ENCODE measurements around the gene GZMB. TPM values are rescaled to one million over a fixed set of nuclear protein-coding genes. Genes with fewer than 3 reads are reported as not detected.

GZMB gene
- total RNA-seq, 4 donors from 2014 or later = 2.5 to 2.6 TPM; not detected in 2

DNA sequence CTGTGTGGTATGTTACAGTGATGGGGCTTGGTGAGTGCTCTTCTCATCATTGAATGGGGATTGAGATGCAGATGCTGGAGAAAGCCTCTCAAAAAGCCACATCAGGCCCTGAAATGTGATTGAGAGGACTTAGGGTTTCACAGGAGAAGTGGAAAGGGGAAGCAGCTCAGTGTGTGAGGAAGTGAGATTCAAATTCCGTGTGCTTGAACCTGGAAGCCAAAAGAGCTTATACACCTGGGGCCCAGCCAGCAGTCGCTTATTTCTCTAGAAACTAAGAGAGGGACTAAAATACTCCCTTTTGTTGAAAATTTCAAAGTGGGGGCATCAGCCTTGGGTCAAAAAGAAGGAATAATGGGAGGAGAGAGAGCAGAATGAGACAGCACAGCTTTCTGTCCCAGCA lies 39.1 kb upstream of the GZMB start:
- Histone ChIP-seq H3K4me1 (peaks cover 0 to 9% (median 0%) of the 10 kb centered on the region in 4 donors), H3K27me3 (peaks cover 16% of the 10 kb centered on the region), H3K9me3 (no peaks in the 10 kb centered on the region), H3K4me3 (no peak overlapping the region), H3K27ac (peak overlapping the region in 3 of 4 donors; percentile 38 to 60 (median 58)), H3K36me3 (no peaks in the 10 kb centered on the region)
- in situ Hi-C loops (cut with MboI; ENCODE audit: low pct_ligation_motif_present in 1 of 4, low pct_unique_long_range_greater_than_20kb in 1 of 4, low sequenced_read_pairs in 3 of 4) (no loop called here), intact Hi-C loops (cut with DNase I; ENCODE audit: low total_unique reads) (no loop called here)
- no peak for TF ChIP-seq EP300 (IDR thresholded peaks at IDR 0.05; ENCODE audit: low read depth)
- TF ChIP-seq POLR2AphosphoS5 (IDR thresholded peaks at IDR 0.05) = no peak
- TF ChIP-seq POLR2A (IDR thresholded peaks at IDR 0.05) = no peak
- TF ChIP-seq, protein P1, sequence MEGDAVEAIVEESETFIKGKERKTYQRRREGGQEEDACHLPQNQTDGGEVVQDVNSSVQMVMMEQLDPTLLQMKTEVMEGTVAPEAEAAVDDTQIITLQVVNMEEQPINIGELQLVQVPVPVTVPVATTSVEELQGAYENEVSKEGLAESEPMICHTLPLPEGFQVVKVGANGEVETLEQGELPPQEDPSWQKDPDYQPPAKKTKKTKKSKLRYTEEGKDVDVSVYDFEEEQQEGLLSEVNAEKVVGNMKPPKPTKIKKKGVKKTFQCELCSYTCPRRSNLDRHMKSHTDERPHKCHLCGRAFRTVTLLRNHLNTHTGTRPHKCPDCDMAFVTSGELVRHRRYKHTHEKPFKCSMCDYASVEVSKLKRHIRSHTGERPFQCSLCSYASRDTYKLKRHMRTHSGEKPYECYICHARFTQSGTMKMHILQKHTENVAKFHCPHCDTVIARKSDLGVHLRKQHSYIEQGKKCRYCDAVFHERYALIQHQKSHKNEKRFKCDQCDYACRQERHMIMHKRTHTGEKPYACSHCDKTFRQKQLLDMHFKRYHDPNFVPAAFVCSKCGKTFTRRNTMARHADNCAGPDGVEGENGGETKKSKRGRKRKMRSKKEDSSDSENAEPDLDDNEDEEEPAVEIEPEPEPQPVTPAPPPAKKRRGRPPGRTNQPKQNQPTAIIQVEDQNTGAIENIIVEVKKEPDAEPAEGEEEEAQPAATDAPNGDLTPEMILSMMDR (IDR thresholded peaks at IDR 0.05) = no peak
- 48 to 80% methylated on average over 2 of the region's 2 CpGs for WGBS, 2 donors (ENCODE audit: low coverage in 1 of 2)
- DNase-seq = no peak

DNA sequence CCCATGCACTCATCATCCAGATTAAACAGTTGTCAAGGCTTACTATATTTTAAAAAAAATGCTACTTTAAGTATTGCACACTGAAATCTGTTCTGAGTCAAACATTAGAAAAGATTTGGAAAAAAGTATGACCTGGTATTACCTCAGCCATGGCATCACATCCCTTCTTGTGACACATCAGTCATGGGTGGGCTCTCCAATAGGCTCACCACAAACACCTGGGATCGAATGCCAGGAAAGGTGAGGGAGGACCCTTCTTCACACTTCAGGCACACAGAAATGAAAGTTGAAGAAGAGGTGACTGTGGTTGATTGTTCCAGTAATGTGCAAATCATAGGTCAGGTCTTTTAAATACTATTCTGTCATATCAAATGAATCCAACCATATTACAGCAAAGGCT lies 36.6 kb upstream of the GZMB start:
- no peaks in the 10 kb centered on the region for H3K9me3 ChIP-seq
- DNase-seq = no peak
- H3K27me3 ChIP-seq = no peaks in the 10 kb centered on the region
- no peak for TF ChIP-seq EP300 (IDR thresholded peaks at IDR 0.05; ENCODE audit: low read depth)
- no peak for TF ChIP-seq POLR2AphosphoS5 (IDR thresholded peaks at IDR 0.05)
- TF ChIP-seq POLR2A (IDR thresholded peaks at IDR 0.05) = no peak
- TF ChIP-seq, protein P1 (IDR thresholded peaks at IDR 0.05) = no peak
- H3K4me1 ChIP-seq = peaks cover 0 to 9% (median 0%) of the 10 kb centered on the region in 4 donors
- H3K4me3 ChIP-seq = no peak overlapping the region
- 68 to 100% methylated on average over 1 of the region's 1 CpG for WGBS, 2 donors (ENCODE audit: low coverage in 1 of 2)
- H3K27ac ChIP-seq = no peak overlapping the region
- no peaks in the 10 kb centered on the region for H3K36me3 ChIP-seq
- in situ Hi-C loops (cut with MboI; ENCODE audit: low pct_ligation_motif_present in 1 of 4, low pct_unique_long_range_greater_than_20kb in 1 of 4, low sequenced_read_pairs in 3 of 4) = no loop called here
- intact Hi-C loops (cut with DNase I; ENCODE audit: low total_unique reads) = no loop called here

DNA sequence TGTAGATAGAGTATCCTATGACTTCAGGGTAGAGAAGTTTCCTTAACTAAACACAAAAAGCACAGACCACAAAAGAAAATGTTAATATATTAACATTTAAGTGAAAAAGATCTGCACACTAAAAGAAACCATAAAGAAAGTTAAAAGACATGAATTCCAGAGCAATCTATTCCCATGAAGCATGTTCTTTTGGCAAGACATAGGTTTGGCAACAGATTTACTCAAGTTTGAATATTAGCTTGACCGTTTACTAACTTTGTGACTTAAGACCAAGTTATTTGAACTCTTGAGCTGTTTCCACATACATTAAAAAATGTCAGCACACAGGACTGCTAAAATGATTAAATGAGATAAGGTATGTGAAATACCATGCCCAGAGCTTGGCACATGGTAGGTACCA lies 35.7 kb upstream of the GZMB start:
- Histone ChIP-seq H3K36me3 (no peaks in the 10 kb centered on the region), H3K4me1 (peaks cover 0 to 9% (median 0%) of the 10 kb centered on the region in 4 donors), H3K4me3 (no peak overlapping the region), H3K27ac (no peak overlapping the region), H3K9me3 (no peaks in the 10 kb centered on the region), H3K27me3 (no peaks in the 10 kb centered on the region)
- TF ChIP-seq, protein P1 (IDR thresholded peaks at IDR 0.05) = no peak
- no peak for TF ChIP-seq EP300 (IDR thresholded peaks at IDR 0.05; ENCODE audit: low read depth)
- TF ChIP-seq POLR2A (IDR thresholded peaks at IDR 0.05) = no peak
- TF ChIP-seq POLR2AphosphoS5 (IDR thresholded peaks at IDR 0.05) = no peak
- intact Hi-C loops (cut with DNase I; ENCODE audit: low total_unique reads) = no loop called here
- in situ Hi-C loops (cut with MboI; ENCODE audit: low pct_ligation_motif_present in 1 of 4, low pct_unique_long_range_greater_than_20kb in 1 of 4, low sequenced_read_pairs in 3 of 4) = no loop called here
- WGBS, 2 donors (ENCODE audit: low coverage in 1 of 2) = 60 to 65% methylated on average over 1 of the region's 1 CpG
- DNase-seq = no peak

DNA sequence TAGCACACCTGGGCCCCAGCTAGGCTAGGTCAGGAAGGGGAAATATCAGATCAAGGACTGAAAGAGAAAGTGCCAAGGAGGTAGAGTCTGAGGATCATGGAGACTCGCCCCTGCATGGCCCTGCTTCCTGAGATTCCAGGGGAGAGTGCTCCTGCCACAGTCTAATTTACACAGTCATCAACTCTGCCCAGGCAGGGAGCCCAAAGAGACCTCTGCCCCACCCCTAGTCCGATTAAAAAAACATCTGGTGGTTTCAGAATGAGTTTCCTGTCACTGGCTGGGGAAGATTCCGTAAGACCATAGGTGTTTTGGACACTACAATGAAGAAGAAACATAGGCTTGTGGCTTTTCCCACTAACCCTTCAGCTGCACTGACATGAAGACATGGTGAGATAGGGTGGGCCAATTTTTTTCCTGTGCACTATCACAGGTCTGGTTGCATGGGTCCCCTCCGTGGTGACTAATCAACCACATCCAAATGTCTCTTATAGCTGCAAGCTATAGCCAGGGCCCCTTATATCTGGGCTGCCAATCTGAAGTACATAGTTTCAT lies 31.5 kb upstream of the GZMB start:
- DNase-seq = no peak
- intact Hi-C loops (cut with DNase I; ENCODE audit: low total_unique reads) = no loop called here
- Histone ChIP-seq H3K36me3 (no peaks in the 10 kb centered on the region), H3K27me3 (no peaks in the 10 kb centered on the region), H3K4me3 (no peak overlapping the region), H3K9me3 (no peaks in the 10 kb centered on the region), H3K27ac (no peak overlapping the region), H3K4me1 (no peaks in the 10 kb centered on the region)
- in situ Hi-C loops (cut with MboI; ENCODE audit: low pct_ligation_motif_present in 1 of 4, low pct_unique_long_range_greater_than_20kb in 1 of 4, low sequenced_read_pairs in 3 of 4) = no loop called here
- WGBS, 2 donors (ENCODE audit: low coverage in 1 of 2) = 44 to 80% methylated on average over 1 to 4 of the region's 4 CpGs
- no peak for TF ChIP-seq POLR2A (IDR thresholded peaks at IDR 0.05)
- TF ChIP-seq EP300 (IDR thresholded peaks at IDR 0.05; ENCODE audit: low read depth) = no peak
- TF ChIP-seq POLR2AphosphoS5 (IDR thresholded peaks at IDR 0.05) = no peak
- TF ChIP-seq, protein P1 (IDR thresholded peaks at IDR 0.05) = no peak
